AG09309 (cell line): ENCODE results near the gene KLHL29.

Source experiments
- DNase-seq: peaks from one replicate; pipeline ENCODE4 v3.0.0-alpha.2; 2010; ENCODE audit warnings: low read depth
- H3K4me3 ChIP-seq: 2 replicates; pipeline ENCODE4 v1.5.1; 2011; ENCODE audit warnings: mild to moderate bottlenecking, low read depth, low read length, moderate library complexity; ENCODE audit not compliant: control insufficient read depth
- TF ChIP-seq, protein P1 (sequence below): IDR thresholded peaks from 2 replicates; pipeline ENCODE4 v1.5.1; 2011; ENCODE audit warnings: mild to moderate bottlenecking, low read depth, low read length, inconsistent platforms; ENCODE audit not compliant: insufficient read depth, control insufficient read depth; ENCODE audit errors: missing control alignments

The KLHL29 gene

DNA sequence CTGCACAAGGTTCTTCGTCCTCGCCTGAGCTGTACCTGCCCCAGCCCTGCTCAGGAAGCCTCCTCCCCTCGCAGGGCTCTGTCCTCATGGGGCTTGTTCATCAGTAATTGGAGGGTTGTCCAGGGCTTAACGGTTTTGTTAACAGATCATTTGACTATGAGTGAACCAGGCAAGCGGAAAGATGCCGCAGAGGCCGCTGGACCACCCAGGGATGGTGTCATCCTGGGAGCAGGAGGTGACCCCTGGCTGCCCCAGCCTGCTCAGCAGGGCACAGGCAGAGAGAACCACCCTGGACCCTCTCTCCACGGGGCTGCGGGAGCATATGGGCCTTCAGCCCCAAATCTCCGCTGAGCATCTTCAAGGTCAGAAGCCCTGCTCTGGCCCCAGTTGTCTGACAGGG is 264.3 kb downstream of the KLHL29 start:
- H3K4me3 ChIP-seq, result no peak overlapping the region
- DNase-seq, result no peak
- TF ChIP-seq, protein P1, sequence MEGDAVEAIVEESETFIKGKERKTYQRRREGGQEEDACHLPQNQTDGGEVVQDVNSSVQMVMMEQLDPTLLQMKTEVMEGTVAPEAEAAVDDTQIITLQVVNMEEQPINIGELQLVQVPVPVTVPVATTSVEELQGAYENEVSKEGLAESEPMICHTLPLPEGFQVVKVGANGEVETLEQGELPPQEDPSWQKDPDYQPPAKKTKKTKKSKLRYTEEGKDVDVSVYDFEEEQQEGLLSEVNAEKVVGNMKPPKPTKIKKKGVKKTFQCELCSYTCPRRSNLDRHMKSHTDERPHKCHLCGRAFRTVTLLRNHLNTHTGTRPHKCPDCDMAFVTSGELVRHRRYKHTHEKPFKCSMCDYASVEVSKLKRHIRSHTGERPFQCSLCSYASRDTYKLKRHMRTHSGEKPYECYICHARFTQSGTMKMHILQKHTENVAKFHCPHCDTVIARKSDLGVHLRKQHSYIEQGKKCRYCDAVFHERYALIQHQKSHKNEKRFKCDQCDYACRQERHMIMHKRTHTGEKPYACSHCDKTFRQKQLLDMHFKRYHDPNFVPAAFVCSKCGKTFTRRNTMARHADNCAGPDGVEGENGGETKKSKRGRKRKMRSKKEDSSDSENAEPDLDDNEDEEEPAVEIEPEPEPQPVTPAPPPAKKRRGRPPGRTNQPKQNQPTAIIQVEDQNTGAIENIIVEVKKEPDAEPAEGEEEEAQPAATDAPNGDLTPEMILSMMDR, result no peak

DNA sequence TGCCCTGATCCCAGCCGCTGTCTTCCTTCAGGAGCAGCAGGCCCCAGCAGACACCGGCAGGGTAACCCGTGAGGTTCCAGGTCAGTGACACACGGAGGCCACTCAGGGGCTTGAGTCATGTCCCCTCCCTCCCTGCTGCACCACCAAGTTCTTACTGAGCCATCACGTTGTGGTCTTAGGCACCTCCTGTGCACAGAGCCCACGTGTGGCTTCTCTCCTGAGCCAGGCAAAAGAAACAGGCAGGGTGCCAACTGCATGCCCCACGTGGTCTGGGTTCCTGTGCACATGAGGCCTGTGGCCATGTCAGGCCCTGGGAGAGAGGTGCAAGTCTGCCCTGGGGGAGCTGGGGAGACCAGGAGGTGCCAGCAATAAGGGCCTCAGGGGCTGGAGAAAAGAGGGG is 264.8 kb downstream of the KLHL29 start:
- DNase-seq, result no peak
- TF ChIP-seq, protein P1, result no peak

DNA sequence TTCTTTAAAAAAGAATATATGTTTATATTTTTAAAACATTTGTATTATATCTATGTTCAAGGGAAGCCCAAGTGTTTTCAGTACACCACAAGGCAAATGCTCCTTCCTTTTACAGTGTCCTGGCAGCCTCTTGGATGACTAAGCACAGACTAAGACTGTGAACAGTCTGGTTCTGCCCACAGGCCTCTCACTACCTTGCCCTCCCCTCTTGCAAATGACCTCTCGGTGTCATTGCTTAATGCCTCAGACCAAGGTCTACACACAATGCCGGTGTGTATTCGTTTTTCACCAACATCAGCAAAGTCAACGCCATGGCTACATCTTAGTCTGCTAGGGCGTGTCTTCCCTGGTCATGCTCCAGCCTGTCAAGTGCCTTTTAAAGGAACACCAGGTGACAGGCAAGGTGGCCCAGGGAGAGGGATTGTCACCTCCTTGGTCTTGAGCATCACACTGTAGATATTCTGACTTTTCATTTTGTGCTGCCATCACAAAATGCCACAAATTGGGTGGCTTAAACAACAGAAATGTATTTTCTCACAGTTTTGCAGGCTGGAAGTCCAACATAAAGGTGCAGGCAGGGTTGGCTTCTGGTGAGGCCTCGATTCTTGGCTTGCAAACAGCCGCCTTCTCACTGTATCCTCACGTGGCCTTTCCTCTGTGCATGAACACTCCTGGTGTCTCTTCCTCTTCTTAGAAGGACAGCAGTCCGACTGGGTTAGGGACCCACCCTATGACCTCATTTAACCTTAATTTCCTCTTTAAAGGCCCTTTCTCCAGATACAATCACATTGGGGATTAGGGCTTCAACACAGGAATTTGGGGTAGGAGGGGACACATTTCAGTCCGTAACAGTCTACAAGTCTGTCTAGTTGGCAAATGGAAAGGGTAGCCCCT is 266.5 kb downstream of the KLHL29 start:
- TF ChIP-seq, protein P1, result no peak
- peak; percentile 32 for DNase-seq
- H3K4me3 ChIP-seq, result no peak overlapping the region

More for the DNA sequence above, 264.8 kb downstream of the KLHL29 start:
- no peak overlapping the region for H3K4me3 ChIP-seq

DNA sequence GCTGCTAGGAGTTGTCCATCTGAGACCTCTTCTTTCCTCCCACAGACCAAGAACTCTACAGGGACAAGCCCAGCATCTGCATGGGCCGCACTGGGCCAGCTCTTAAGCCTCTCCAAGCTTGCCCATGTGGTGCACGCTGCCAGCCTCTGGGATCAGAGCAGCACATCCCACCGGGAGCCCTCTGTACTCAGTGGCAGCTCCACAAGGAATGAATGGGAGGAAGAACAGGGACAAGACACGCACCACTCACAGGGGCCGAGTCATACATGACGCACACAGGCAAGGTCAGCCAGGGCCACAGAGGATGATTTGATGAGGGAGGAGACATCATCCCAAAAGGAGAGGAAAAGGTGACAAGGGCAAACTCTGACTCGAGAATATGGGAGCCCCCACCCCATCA is 268.3 kb downstream of the KLHL29 start:
- H3K4me3 ChIP-seq, result no peak overlapping the region
- no peak for DNase-seq
- TF ChIP-seq, protein P1, result no peak

DNA sequence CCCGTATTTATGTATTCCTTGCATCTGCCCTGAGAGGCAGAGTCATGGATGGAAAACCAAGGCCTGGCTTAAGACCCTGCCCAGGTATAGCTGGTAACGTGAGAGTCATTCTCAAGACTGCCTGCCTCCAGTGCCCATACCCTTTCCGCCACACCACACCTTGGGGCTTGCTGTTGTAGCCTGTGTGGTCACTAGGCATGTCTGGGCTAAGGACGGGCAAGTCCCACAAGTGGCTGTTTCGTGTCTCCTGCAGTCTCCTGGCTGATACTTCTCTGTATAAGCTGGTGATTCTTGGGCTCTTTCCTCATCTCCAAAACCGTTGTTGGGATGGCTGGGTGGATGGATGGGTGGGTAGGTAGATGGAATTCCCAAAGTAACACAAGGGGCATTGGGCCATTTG is 269.8 kb downstream of the KLHL29 start:
- TF ChIP-seq, protein P1, result no peak
- no peak for DNase-seq
- no peak overlapping the region for H3K4me3 ChIP-seq

DNA sequence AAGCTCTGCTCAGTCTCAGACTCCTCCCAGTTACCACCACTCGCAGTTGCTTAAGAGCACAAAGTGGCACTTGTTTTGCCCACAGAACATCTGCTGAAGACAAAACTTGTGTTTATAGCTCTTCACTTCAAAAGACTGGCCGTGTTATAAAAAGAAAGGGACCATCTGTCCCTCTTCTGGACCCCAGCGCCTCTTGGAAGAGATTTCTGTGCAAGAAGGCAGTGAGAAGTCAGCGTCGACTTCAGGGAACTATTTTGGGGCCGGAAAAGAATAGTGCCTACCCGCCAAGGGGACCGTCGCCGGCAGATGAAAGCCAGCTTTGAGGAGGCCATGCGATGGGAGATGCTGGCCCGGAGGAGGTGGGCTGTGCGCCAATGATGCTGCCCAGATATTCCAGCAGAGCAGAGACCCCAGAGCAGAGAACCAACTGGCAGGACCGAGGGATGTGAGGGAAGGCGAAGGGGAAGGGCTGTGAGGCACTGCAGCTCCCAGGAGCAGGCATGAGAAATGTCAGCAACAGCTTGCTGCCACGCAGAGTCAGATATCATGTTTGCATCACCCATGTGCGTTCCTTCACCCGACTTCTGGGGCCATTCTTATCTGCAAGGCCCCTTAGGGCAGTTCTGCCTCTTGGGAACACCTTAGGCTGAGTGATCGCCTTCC is 271.1 kb downstream of the KLHL29 start:
- no peak for DNase-seq
- TF ChIP-seq, protein P1, result no peak
- H3K4me3 ChIP-seq, result no peak overlapping the region
